Right lobe of liver (tissue), 6 donors: Measurements from ENCODE around the gene SULF2. TPM values are rescaled to one million over a fixed set of nuclear protein-coding genes. Genes with fewer than 3 reads are reported as not detected.

Experiments
- ATAC-seq, 4 donors: fragments of 200-7000 bp; cut with Tn5 transposase; one replicate each; pipeline ENCODE4 v1.9.1; 2020; ENCODE audit warnings: mild to moderate bottlenecking in 4 of 4, moderate library complexity in 4 of 4
- DNase-seq, 3 donors: peaks; one replicate each; pipeline ENCODE4 v3.0.0-alpha.2; 2020
- H3K27ac ChIP-seq, 3 donors: fragments of 200-600 bp; one replicate each; pipeline ENCODE4 v1.8.0; 2022
- H3K27me3 ChIP-seq, 2 donors: fragments of 200-600 bp; one replicate each; pipeline ENCODE4 v1.8.0; 2022
- H3K36me3 ChIP-seq, 4 donors: fragments of 200-600 bp; sonication (generic) in 1 of 4; one replicate each; pipeline versions ENCODE4 v1.5.1 to v1.8.0; 2017 to 2022; ENCODE audit warnings: control low read depth in 1 of 4
- H3K4me1 ChIP-seq, 4 donors: fragments of 200-600 bp; sonication (generic) in 1 of 4; one replicate each; pipeline versions ENCODE4 v1.5.1 to v1.8.0; 2017 to 2022; ENCODE audit warnings: control low read depth in 1 of 4
- H3K4me3 ChIP-seq, 3 donors: fragments of 200-600 bp; one replicate each; pipeline ENCODE4 v1.8.0; 2022
- H3K9me3 ChIP-seq, 4 donors: fragments of 200-600 bp; sonication (generic) in 1 of 4; one replicate each; pipeline versions ENCODE4 v1.5.1 to v1.8.0; 2017 to 2022; ENCODE audit warnings: control low read depth in 1 of 4
- POLR2A ChIP-seq: fragments of 450-650 bp; IDR thresholded peaks from one replicate; pipeline ENCODE4 v1.6.1; 2017; ENCODE audit warnings: antibody characterized with exemption, mild to moderate bottlenecking
- WGBS: methylation state at CpG from one replicate; pipeline ENCODE4 v1.1.6; 2018; ENCODE audit warnings: low coverage, low lambda C conversion rate; ENCODE audit not compliant: insufficient coverage; ENCODE audit errors: missing lambda C conversion rate; 5-methylcytosine and 5-hydroxymethylcytosine counted together
- intact Hi-C, 2 donors: fragments of 100-400 bp; cut with DNase I; formaldehyde crosslinking; loops; one replicate each; pipeline versions ENCODE4 v1.11.2 to v1.14.1; 2022
- total RNA-seq, 6 experiments: library from RNA; depleted of rRNA in 2 of 6; stranded (reverse); fragments of >200 nt in 2 of 6; fragmentation: NEBNext Ultra II Directional in 3 of 6; extraction: Animal tissue kit (Norgen Biotek cat#: 25700) in 3 of 6; gene quantifications; one replicate each; pipeline versions ENCODE4 v1.1.0 to v1.2.4, GENCODE V29; 2016 to 2023
- TF ChIP-seq, protein P1 (sequence below), 4 donors: fragments of 200-600 bp in 3 of 4; fragments of 450-650 bp in 1 of 4; IDR thresholded peaks; one replicate each; pipeline versions ENCODE4 v1.5.1 to v1.8.0; 2016 to 2022; ENCODE audit warnings: antibody characterized with exemption in 4 of 4, mild to moderate bottlenecking in 2 of 4
- donor health status: DM: no; HTN: yes; CAD: no.
- donor health status: DM: no; HTN: no; CAD: no.
- donor health status: DM: no; HTN: no; CAD: no.
- donor health status: DM: no; HTN: yes; CAD: no.
- donor health status: DM: no; HTN: yes; CAD: no.

The SULF2 gene
- total RNA-seq, 6 experiments from 2014 or later, result 6.1 to 92.0 (median 48.3) TPM

DNA sequence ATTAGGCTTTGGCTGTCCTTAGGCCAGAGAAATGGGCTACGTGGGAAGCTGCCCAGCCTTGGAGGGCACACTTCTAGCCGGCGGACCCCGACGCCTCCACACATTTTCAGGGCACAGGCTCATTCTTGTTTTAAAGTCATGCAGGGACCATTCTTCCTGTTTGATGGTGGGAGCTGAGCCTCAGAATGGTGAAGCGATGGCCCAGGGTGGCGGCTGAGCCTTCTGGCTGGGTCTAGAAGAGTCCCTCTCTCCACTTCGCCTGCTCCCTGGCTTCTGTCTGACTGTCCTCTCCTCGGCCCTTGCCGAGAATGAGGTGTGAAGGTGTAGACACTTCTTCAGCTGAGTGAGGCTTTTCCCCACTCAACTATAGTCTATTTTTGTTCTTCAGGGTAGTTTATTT, 114.4 kb downstream of the SULF2 start:
- intact Hi-C loops, result loop anchor here in 1 of 2 donors (10.0 kb wide), 1 partner anchor 114 kb away; the partner anchor contains the start of gene SULF2
- H3K36me3 ChIP-seq, result no peaks in the 10 kb centered on the region
- H3K9me3 ChIP-seq, result no peaks in the 10 kb centered on the region
- no peak for TF ChIP-seq POLR2A
- TF ChIP-seq, protein P1, sequence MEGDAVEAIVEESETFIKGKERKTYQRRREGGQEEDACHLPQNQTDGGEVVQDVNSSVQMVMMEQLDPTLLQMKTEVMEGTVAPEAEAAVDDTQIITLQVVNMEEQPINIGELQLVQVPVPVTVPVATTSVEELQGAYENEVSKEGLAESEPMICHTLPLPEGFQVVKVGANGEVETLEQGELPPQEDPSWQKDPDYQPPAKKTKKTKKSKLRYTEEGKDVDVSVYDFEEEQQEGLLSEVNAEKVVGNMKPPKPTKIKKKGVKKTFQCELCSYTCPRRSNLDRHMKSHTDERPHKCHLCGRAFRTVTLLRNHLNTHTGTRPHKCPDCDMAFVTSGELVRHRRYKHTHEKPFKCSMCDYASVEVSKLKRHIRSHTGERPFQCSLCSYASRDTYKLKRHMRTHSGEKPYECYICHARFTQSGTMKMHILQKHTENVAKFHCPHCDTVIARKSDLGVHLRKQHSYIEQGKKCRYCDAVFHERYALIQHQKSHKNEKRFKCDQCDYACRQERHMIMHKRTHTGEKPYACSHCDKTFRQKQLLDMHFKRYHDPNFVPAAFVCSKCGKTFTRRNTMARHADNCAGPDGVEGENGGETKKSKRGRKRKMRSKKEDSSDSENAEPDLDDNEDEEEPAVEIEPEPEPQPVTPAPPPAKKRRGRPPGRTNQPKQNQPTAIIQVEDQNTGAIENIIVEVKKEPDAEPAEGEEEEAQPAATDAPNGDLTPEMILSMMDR (IDR thresholded peaks at IDR 0.05), result no peak
- no peak for ATAC-seq
- DNase-seq, result no peak
- no peaks in the 10 kb centered on the region for H3K27me3 ChIP-seq
- no peaks in the 10 kb centered on the region for H3K4me1 ChIP-seq
- no peak overlapping the region for H3K27ac ChIP-seq
- WGBS, result 75% methylated on average over 2 of the region's 10 CpGs
- H3K4me3 ChIP-seq, result no peak overlapping the region

DNA sequence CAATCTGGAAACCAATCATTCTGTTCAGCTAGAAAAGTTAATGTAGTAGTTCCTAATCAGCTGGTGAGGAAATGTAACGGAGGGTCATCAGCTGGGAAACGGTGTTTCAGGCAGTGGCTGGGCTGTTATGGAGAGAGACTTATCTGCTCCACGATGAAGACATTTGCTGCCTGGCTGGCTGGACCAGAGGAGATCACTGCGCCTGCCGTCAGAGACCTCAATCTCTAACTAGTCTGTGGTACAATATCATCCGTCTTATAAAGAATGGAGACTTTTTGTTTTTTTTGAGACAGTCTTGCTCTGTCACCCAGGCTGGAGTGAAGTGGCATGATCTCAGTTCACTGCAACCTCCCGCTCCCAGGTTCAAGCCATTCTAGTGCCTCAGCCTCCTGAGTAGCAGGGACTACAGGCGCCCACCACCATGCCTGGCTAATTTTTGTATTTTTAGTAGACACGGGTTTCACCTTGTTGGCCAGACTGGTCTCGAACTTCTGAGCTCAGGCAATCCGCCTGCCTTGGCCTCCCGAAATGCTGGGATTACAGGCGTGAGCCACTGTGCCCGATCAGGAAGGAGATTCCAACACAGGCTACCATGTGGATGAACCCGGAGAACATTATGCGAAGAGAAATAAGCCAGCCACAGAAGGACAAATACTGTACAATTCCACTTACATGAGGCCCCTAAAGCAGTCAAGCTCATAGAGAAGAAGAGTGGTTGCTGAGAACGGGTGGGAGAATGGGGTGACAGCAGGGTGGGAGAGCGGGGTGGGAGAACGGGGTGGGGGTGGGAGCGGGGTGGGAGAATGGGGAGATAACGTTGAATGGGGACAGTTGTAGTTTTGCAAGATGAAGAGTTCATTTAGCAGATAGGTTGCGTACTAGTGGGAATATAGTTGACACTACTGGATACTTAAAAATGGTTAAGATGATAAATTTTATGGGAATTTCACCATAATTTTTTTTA, 115.1 kb downstream of the SULF2 start:
- Histone ChIP-seq H3K27me3 (no peaks in the 10 kb centered on the region), H3K9me3 (no peaks in the 10 kb centered on the region), H3K27ac (no peak overlapping the region), H3K36me3 (no peaks in the 10 kb centered on the region), H3K4me3 (no peak overlapping the region), H3K4me1 (no peaks in the 10 kb centered on the region)
- intact Hi-C loops, result loop anchor here in 1 of 2 donors (5.0 to 10.0 kb wide), 2 partner anchors 115 to 957 kb away; partner anchors contain the start of gene SULF2
- no peak for DNase-seq
- WGBS, result 89% methylated on average over 21 of the region's 22 CpGs
- TF ChIP-seq, protein P1 (IDR thresholded peaks at IDR 0.05), result no peak
- TF ChIP-seq POLR2A, result no peak
- ATAC-seq, result no peak

DNA sequence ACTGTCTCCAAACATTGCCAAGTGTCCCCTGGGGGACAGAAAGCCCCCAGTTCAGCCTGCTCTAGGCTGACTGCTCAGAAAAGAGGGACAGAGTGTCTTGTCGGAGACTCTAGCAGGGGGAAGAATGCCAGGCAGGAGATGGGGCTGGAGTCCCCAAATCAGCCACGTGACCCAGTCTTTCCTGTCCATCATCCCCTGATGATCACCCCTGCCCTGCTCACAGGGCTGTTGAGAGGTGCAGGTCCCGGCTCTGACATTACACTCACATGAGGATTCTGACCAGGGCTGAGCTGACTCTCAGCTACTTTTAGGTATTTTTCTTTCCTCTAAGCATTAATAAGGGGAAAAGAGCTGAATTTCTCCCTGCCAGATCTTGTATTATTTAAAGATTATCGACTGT, 115.8 kb downstream of the SULF2 start:
- Histone ChIP-seq H3K27me3 (no peaks in the 10 kb centered on the region), H3K4me3 (no peak overlapping the region), H3K36me3 (no peaks in the 10 kb centered on the region), H3K4me1 (no peaks in the 10 kb centered on the region), H3K9me3 (no peaks in the 10 kb centered on the region), H3K27ac (no peak overlapping the region)
- 67% methylated on average over 3 of the region's 4 CpGs for WGBS
- DNase-seq (no peak), ATAC-seq (no peak)
- TF ChIP-seq, protein P1 (IDR thresholded peaks at IDR 0.05), result no peak
- no peak for TF ChIP-seq POLR2A
- intact Hi-C loops, result loop anchor here in 1 of 2 donors (5.0 kb wide), 1 partner anchor 958 kb away; no protein-coding TSS in a partner anchor

DNA sequence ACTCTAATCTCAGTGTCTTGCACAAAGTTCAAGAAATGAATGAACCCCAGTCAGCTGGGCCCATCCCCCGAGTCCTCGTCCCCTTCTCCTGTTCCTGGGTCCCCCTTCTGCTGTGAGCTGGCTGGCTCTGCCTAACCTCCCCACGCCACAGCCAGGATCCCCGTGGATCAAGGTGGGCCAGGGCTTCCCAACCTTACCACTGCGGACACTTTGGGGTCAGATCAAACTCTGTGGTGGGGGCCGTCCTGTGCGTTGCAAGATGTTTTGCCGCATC, 116.2 kb downstream of the SULF2 start:
- no peak for DNase-seq
- TF ChIP-seq POLR2A, result no peak
- TF ChIP-seq, protein P1 (IDR thresholded peaks at IDR 0.05), result no peak
- H3K4me3 ChIP-seq, result no peak overlapping the region
- 96% methylated on average over 5 of the region's 8 CpGs for WGBS
- intact Hi-C loops, result loop anchor here in 1 of 2 donors (5.0 kb wide), 1 partner anchor 958 kb away; no protein-coding TSS in a partner anchor
- ATAC-seq, result no peak
- H3K9me3 ChIP-seq, result no peaks in the 10 kb centered on the region
- no peak overlapping the region for H3K27ac ChIP-seq
- H3K27me3 ChIP-seq, result no peaks in the 10 kb centered on the region
- no peaks in the 10 kb centered on the region for H3K36me3 ChIP-seq
- no peaks in the 10 kb centered on the region for H3K4me1 ChIP-seq
